ENCODE data around the gene CTNNBL1. TPM values are rescaled to one million over a fixed set of nuclear protein-coding genes. Genes with fewer than 3 reads are reported as not detected.

CTNNBL1 gene
- total RNA-seq, 1 experiment from 2014 or later = 64.4 TPM

- TF ChIP-seq ATF6 (CRISPR knock-in tag; IDR thresholded peaks at IDR 0.05) (no peak), ATF3 (CRISPR knock-in tag; conservative IDR thresholded peaks at IDR 0.05) (no peak)
These were observed 12.5 kb downstream of the CTNNBL1 start (continued) for GRCh38 chr20:37706298-37706697.

GRCh38 chr20:37711001-37711400 lies 17.2 kb downstream of the CTNNBL1 start:
- TF ChIP-seq NFATC4 (CRISPR knock-in tag; IDR thresholded peaks at IDR 0.05) = no peak
- TF ChIP-seq CDX4 (CRISPR knock-in tag; IDR thresholded peaks at IDR 0.05; ENCODE audit: borderline replicate concordance) = no peak
- TF ChIP-seq GTF2I (CRISPR knock-in tag; conservative IDR thresholded peaks at IDR 0.05) = no peak
- TF ChIP-seq AR (CRISPR knock-in tag; IDR thresholded peaks at IDR 0.05) = no peak
- no peak for TF ChIP-seq MAX (CRISPR knock-in tag; IDR thresholded peaks at IDR 0.05)
- no peak for TF ChIP-seq ZNF396 (CRISPR knock-in tag; IDR thresholded peaks at IDR 0.05; ENCODE audit: borderline replicate concordance)
- no peak for TF ChIP-seq PRRX2 (CRISPR knock-in tag; IDR thresholded peaks at IDR 0.05)
- TF ChIP-seq ZNF121 (CRISPR knock-in tag; IDR thresholded peaks at IDR 0.05) = no peak
- TF ChIP-seq JAZF1 (CRISPR knock-in tag; IDR thresholded peaks at IDR 0.05) = no peak
- TF ChIP-seq AFF4 (CRISPR knock-in tag; IDR thresholded peaks at IDR 0.05; ENCODE audit: borderline replicate concordance) = no peak
- no peak for TF ChIP-seq ZNF425 (CRISPR knock-in tag; conservative IDR thresholded peaks at IDR 0.05)
- TF ChIP-seq GABPB1 (CRISPR knock-in tag; IDR thresholded peaks at IDR 0.05) = no peak
- no peak for TF ChIP-seq NR1H2 (CRISPR knock-in tag; IDR thresholded peaks at IDR 0.05)
- no peak for TF ChIP-seq ATF2 (CRISPR knock-in tag; IDR thresholded peaks at IDR 0.05; ENCODE audit: borderline replicate concordance, low read depth)
- no peak for TF ChIP-seq NR3C1 (CRISPR knock-in tag; conservative IDR thresholded peaks at IDR 0.05; ENCODE audit: low read depth)
- TF ChIP-seq MYBL2 (CRISPR knock-in tag; IDR thresholded peaks at IDR 0.05) = no peak
- CTCF ChIA-PET = interaction anchor here (1.8 kb wide), 1 partner anchor 147 kb away, joined by 4 read pairs; no protein-coding TSS in a partner anchor
- Mint-ChIP-seq H3K4me3 (no peak overlapping the region), H3K9me3 (peaks cover 9% of the 10 kb centered on the region), H3K27ac (no peak overlapping the region), H3K27me3 (ENCODE audit: low read depth) (no peaks in the 10 kb centered on the region), H3K36me3 (peaks cover 11% of the 10 kb centered on the region; the same call in 1 of the 2 replicates), H3K4me1 (peaks cover 2% of the 10 kb centered on the region; the same call in 1 of the 2 replicates)
- POLR2A ChIA-PET = no interaction called here
- ATAC-seq = no peak
- DNase-seq (ENCODE audit: low spot score) = no peak
